ENCODE results near the gene ASCL5.

ASCL5 gene

DNA sequence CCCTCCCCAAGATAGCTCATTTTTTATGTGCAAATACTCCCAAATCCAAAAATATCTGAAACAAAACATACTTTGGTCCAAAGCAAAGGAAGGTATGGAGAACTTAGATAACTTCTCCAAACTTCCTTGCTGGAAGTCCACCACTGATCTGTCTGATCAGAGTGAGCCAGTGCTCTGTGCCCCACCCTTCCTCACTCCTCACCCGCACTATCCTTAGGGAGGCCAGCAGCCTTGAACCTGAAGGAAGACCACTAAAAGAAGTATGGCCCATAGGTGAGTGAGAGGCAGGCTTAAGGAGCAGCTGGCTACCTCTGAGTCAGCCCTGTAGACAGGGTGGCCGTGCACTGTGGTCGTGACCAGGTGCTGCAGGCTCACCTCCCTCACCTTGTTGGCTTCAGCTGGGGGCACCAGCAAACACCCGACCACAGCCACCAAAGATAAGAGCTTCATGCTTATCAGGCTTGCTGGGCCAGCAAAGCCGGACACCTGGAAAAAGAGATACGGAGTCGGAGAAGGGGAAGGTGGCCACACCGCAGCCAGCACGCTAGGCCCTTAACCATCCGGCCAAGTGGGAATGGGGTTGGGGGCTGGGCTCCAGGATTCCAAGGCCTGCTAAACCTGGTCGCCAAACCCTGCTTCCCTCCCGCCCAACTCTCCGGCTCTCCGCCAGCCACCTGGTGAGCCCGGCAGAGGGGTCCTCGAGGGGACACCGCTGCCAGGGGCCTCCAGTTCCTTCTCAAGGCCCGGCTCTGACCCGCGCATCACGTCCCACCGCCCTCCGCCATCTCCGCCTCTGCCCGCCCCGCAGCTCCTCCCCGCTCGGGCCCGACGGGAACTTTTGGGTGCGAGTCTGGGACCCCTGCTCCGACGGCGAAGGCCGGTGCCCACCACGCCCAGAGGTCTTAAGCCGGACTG, 26.7 kb upstream of the ASCL5 start:
- no peak for DNase-seq

DNA sequence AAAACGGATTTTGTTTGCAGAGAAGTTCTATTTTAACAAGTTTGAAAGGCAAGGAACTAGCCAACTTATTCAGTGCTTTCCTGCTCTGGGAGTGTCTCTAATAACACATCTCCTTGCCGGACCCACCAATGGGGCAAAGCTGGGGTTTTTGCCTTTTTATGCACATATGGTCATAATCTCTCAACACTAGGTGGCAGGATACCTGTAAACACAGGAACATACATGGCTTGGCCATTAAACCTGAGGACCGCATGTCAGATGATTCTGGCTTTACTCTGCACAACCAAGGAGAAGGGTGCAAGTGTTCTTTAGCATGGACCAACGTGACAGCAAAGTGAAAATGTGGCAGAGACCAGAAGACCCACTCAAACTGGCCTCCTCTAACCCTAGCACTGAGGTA, 22.4 kb upstream of the ASCL5 start:
- DNase-seq: peak; percentile 38

DNA sequence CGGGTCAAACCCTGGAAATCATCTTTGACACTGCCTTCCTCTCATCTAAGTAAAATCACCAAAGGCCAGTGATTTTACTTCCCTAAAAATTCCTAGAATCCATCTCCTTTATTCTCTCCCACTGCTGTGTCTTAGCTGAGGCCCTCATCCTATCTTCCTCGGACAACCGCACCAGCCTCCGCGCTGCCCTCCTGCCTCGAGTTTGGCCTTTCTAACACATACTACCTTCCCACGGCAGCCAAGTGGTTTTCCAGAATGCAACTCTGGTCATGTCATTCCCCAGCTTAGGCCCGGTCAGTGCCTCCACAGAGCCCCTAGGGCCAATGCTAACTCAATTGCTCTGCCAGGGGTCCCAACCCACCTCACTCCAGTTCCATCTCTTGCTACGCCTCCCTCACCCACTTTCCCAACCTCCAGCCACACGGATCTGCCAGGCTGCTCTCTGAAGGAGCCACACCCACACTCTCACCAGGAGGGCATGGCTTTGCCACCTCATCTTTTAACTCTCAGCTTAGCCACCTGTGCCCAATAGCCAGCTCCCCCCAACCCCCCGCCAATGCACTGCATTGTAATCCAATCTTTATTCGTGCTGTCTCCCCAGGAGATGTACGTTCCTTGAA, 20.5 kb upstream of the ASCL5 start:
- DNase-seq: no peak

DNA sequence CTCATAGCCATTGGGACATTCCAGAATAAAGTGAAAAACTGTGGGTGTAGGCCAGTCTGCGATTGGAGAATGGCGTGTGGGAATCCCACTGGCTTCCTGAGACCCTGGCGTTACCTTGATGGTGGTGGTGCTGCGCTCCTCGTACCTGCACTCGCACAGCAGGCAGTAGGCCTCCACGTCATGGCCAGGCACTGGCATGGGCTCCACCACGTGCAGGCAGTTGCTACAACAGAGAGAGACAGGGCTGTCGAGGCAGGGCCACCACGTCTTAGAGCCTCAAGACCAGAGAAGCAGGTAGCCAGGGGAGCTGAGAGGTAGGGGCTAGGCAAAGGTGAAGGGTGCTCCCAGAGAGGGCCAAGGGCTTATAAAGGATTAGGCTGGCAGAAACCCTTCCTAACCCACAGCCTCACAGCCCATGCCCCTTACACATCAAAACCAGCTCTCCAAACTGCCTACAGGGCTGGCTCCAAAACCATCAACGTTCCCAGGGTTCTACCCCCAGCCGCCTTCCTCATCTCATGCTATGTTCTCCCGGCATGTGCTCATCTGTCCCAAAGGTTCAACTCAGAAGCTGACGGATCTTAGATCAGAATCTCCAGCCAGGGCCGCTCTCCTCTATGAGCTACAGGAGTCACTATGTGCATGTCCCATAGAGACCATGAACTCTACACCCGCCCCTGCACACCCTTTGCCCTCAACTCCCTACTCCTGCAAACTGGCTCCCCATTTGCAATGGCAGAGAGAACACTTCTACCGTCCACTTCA, 19.8 kb upstream of the ASCL5 start:
- DNase-seq: no peak

DNA sequence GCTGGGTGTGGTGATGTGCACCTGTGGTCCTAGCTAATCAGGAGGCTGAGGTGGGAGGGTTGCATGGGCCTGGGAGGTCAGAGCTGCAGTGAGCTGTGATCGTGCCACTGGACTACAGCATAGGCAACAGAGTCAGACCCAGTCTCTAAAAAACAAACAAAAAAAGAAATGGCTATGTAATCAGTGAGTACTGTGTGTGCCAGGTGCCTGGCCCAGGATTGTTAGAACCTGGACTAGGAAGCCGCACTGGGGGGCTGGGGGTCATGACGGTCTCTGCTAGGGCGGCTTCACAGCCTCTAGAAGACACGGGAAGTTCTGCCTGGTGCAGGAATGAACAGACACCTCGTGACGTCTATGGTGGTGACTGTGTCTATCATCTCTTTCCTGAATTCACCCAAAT, 18.8 kb upstream of the ASCL5 start:
- DNase-seq: no peak

DNA sequence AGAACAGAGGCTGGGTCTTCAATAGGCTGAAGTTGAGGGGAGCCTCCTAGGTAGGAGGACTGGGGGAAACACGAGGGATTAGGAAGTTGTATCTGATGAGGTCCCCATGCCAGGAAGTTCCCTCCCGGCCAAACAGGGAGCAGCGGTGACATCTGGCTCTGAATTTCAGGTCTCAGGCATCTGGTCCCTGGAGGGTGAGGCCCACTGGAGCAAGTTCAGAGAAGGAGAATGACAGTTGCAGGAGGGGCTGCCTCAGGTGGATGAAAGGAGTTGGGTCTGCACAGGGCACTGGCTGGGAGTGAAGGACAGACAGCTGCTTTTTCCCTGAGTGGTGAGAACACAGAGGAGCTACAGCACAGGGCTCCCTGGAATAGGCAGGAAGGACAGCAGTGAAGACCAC, 18.1 kb upstream of the ASCL5 start:
- DNase-seq: no peak

DNA sequence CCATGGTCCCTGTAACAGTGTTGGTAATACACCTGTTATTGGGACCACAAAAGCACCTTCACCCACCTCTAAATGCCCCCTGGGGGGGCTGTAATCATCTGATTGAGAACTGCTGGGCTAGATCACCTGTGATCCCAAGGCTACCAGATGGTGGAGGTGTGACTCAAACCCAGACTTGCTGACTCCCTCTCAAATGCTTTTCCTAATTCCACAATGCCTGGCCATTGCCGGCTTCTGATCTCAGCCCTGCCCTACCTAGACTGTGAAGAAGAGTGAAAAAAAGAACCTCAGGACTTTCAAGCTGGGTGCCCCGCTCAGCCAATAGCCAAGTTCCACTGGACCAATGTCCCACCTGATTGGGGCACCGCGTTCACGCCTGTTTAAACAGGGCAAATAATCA, 17.7 kb upstream of the ASCL5 start:
- DNase-seq: no peak

DNA sequence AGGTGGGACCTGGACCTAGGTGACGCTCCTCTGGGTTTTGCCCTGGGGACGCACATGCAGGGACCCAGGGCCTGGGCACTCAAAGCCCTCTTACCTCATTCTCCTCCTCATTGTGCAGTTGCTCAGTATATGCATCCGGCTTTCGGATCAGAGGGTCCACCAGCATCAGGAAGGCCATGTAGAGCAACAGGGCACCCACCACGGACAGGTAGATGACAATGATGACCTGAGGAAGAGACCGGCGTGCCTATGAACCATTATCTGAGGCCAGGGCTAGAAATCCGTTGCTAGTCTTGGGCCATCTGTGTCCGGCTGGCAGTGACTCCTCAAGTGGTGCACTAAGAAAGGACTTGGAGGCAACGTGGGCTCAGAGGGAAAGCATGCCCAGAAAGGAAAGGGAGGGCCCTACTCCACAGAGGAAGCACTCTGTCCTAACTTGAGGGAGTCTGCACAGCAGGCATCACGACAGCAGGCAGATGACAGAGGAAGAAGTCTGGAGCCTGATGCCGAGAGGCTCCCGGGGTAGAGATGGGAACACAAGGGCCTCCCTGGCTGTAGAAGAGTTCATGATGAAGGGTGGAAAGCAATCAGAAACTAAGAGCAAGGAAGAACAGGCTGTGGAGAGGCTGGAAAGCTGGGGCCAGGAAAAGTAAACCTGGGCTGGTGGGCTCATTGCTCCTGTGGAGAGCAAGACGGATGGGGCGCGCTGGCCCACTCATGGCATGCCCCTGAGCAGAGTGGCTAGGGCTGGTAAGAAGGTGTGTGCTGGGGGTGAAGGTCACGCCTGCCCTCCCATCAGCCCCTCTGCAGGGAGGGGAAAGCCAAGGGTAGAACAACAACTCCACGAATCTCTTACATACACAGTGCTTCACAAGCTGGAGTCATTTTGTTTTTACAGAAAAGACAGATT, 17.0 kb upstream of the ASCL5 start:
- DNase-seq: no peak

DNA sequence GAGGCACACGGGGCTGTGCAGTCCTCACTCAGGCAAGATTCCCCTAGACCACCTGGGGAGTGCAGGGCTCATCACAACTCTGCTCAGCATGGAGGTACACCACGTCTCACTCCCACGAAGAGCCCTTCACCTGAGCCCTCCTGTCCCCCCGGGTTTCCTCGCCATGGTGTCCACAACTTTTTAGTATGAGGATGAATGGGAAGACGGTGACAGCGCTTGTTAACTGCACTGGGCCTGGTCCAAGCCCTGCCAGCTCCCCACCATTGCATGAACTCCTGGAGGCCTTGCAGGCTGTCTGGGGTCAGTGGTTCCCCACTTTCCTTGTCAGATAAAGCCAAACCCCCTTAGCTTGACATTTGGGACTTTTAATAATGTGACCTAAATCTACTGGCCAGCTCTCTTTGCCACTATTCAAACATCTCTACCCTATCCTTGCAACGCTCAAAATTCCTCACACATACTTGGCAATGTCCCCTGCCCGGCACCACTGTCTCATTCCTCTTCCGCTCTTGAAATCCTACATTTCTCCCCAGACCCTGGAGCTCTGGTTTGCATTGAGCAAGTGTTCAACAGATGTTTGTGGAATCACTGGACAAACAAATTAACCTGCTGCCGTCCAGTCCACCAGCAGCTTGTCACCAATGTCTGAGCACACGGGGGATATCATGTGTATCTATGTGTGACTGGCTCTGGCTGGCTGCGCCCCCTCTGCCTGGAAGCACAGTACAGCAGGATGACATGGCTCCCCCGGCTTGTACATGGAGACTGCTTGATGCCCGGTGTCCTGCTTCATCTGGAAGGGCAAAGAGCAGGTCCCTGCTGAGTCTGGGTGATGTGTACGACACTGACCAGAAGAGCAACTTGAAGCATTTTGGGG, 16.1 kb upstream of the ASCL5 start:
- DNase-seq: no peak

DNA sequence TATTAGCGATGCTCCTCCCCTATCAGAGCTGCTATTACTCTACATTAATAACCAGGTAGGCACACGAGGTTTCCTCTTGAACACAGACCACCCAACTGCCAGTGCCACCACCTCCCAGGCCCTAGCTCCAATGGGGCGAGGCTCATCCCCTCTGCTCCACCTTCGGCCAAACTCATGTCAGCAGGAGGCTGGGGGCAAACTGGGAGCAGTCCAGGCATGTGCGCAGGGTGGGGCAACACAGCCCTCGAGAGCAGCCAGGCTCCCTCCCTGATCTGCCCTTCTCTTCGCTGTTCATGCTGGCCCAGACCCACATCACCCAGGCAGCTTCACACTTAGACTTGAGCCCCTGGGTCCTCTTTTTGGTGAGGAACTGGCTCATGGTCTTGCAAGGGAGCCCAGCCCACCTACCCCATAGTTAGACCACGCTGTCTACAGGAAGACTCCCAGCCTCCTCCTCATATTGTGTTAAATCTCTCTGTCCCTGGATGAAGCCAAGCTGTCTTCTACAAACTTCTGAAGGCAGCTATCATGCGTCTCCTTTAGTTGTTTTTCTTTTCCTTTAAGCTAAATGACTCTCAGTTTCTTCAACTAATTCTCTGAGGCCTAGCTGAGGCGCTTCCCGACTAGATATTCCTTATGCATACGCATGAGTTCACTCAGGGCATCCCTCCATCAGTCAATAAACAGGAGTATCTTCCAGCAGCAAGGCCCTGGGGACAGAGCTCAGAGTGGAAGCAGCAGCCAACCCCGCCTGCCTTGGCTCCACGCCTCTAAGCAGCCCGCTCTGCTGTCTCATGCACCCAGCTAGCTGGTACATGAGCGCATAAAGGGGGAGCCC, 15.2 kb upstream of the ASCL5 start:
- no peak for DNase-seq

DNA sequence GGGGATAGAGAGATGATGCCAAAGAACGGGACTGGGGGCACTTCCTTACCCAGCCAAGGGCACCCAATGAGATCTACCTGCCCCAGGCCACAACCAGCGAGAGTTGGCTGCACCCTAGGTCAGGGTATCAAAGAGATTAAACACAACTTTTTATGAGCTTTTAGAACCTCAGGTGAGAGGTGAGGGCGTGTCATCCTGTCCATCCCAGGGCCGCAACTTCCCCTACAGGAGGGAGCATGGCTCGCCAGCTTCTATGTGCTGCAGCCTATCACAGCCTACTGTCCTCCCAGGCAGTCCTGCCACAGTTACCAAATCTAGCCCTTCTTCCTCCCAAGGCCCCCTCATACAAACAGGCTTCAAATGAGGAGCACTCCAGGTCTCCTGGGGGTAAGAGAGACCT, 14.4 kb upstream of the ASCL5 start:
- DNase-seq: no peak

DNA sequence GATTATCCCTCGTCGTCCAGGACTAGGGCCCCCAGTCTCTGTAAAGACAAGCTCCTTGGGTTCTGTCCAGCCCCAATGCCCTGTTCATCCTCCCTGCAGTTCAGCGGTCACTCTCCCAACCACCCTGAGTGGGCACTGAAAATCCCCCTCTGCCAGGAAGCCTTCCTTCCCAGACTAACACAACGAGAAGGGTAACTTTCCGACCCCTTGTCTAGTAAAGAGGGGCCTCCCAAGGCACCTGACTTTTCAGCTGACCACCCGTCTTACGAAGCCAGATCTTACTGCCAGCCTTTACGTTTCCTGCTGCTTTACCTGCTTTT, 13.9 kb upstream of the ASCL5 start:
- DNase-seq: no peak

DNA sequence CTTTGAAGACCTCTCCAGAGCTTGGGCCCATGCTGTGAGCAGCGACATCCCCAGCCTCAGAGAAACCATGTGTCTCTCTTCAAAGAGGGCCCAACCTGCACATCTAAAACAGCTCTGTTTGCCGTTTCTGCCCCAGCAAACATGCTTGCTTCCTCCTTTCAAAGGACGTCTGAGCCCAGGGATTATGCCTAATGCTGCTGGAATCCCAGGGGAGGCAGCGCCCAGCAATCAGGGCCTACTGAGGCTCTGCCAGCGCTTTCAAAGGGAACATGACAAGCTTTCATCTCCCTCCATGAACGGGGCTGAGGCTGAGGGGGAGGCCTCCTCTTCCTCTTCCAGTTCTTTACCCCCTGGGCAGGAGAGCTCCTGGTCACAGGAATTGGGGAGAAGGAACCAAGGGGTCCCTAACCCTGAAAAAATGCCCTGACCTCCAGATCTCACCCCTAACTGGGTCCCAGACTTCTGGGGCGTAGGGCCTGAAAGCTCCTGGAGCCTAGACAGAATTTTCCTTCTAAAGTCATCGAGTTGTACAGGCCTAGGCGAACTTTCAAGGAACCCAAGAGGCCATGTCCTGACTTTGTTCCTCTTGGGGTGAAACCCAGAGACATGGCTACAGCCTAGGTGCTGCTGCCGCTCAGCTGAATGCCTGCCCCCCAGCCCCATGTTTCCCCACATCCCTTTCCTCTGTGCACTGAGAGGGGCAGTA, 13.4 kb upstream of the ASCL5 start:
- no peak for DNase-seq

DNA sequence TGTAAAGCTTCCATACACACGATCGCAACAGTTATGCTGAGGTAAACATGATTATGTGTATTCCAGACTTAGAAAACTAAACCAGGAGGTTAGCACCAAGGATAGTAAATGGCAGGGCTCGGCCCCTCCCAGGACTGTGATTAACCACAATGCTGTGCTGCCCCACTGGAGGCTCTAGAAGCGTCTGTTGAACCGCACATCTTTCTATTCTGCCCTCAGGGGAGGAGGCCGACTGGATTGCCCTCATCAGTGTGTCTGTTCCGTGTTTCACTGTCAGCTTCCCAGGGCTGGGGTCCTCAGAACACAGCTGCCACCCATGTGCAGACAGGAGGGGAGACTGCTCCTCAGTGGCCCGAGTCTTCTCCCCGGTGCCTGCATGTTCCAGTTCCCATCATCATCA, 12.8 kb upstream of the ASCL5 start:
- DNase-seq: no peak

DNA sequence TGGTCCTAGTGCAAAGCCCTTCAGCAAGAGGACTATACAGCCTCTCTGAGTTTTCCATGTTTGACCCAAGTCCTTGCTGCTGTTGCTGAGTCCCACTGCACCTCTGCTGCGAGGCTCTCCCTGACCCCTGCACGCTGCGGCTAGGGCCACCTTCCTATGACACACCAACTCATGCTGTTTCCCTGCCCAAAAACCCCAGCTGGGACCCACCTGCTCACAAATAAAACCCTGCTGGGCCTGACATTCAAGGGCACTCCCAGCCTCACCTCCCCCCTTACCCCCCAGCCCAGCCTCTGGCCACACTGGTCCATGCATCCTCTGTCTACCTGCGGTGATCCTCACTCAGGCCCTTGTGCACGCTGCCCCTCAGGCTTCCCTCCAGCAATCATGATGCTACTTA, 12.3 kb upstream of the ASCL5 start:
- DNase-seq: no peak

DNA sequence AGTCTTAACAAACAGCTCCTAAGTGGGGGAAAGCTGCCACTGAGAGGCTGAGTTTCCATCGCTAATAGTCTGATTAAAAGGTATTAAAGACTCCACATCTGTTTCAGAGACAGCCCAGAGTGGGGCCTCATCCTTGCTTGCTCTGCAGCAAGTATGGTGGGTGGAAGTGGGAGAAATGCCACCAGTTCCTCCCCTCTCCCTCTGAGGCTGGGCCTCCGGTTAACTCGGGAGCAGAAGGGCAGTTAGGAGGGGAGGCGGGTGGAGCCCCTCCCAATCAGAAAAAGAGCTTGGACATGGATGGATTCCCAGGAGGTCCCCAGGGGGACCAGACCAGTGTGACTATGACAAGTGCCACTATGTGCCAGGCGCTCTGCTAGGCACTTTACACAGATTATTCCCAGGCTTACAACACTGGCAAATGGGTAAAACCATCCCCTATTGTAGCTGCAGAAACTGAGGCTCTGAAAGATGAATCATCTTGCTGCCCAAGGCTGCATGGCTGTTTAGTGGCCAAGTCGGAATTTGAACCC, 11.4 kb upstream of the ASCL5 start:
- DNase-seq: no peak

DNA sequence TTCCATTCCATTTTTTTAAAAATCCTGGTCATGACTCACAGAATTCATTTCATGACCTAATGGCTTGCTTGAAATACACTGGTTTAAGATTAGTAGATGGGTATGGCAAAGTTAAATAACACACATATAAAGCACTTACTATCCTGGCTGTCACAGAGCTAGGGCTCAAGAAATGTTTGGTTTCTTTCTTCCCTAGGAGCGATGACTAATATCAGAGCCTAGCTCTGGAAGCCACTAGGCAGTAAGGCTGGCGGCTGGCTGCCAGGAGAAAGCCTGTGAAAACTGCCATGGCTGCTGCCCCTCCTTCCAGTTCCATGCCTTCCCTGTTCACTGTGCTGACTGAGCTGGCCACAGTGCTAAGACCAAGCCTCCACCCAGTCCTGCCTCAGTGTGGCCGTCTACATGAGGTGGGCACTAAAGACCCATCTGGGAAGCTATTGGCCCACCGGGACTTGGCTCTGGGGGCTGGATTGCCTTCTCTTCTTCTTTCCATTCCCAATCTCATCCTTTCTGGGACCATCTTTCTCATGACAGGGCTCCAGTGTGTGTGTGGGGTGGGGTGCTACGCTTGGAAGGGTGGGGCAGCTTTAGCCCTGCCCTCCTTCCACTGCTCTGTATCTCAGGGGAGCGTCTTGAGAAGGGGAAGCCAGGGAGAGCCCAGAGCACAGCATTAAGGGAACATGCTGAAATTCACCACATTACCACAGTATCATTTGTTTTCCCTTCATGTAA, 10.8 kb upstream of the ASCL5 start:
- peak; percentile 90 for DNase-seq

DNA sequence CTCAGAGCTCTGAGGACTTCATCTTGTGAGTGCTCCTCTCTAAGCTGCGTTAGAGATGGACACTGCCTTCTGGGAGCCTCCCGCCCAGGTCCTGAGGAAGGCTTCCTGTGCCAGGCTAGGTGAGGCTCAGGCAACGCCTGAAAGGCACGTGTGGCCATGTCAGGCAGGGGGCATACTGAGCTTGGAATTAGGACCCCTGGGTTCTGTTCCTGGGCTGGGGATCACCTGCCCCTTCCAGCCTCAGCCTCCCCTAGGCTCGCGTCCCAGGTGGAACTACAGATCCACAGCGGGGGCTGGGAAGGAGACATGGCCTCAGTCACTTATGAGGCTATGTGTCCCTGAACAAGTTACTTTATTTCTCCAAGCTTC, 10.0 kb upstream of the ASCL5 start:
- no peak for DNase-seq

DNA sequence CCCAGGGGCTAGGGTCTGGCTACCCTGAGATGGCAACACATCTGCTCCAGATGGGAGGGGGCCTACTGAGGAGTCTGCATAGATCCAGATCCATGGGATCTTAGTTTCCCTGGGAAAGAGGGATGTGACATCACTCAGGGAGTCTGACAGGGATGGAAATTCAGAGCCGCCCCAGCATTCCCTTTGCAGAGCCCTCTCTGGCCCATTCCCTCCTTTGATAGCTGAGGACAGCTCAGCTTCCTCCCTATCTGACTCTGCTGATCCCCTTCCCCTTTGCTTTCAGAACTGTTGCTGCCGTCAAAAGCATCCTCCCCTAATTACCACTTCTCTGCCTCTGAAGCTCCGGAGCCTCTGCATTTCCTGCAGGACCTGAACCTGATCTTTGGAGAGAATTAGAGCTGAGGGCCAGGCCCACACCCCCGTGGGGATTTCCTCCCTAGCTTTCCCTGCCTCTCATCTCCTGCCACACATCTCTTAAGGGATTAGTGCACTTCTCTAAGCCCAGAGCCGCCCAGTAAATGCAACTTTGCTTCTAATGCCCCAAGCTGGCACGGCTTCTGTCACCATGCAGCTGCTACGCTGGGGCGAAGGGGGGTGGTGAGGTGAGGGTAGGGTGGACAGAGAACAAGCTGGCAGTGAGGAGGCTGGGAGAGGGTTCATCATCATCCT, 9.5 kb upstream of the ASCL5 start:
- DNase-seq: no peak
